Skeletal muscle tissue (tissue), 4 donors: Measurements from ENCODE around the gene GET4. TPM values are rescaled to one million over a fixed set of nuclear protein-coding genes. Genes with fewer than 3 reads are reported as not detected.

Experiments
- H3K27ac ChIP-seq: one replicate; pipeline ENCODE4 v1.7.0; 2013; ENCODE audit warnings: mild to moderate bottlenecking, low read depth, low read length, inconsistent platforms
- H3K27me3 ChIP-seq, 3 donors: one replicate each; pipeline ENCODE4 v1.7.0; 2013; ENCODE audit warnings: low read length in 3 of 3; ENCODE audit not compliant: control insufficient read depth in 3 of 3, insufficient read depth in 3 of 3
- H3K36me3 ChIP-seq, 3 donors: one replicate each; pipeline ENCODE4 v1.7.0; 2013; ENCODE audit warnings: low read length in 3 of 3; ENCODE audit not compliant: control insufficient read depth in 3 of 3, insufficient read depth in 3 of 3
- H3K4me1 ChIP-seq, 3 donors: one replicate each; pipeline ENCODE4 v1.7.0; 2013; ENCODE audit warnings: low read length in 3 of 3, mild to moderate bottlenecking in 3 of 3; ENCODE audit not compliant: control insufficient read depth in 3 of 3, insufficient read depth in 3 of 3
- H3K4me3 ChIP-seq, 3 donors: one replicate each; pipeline ENCODE4 v1.7.0; 2013; ENCODE audit warnings: low read length in 3 of 3
- H3K9ac ChIP-seq, 3 donors: one replicate each; pipeline ENCODE4 v1.7.0; 2013; ENCODE audit warnings: low read length in 3 of 3, mild to moderate bottlenecking in 3 of 3, moderate library complexity in 2 of 3, low read depth in 1 of 3
- H3K9me3 ChIP-seq, 3 donors: one replicate each; pipeline ENCODE4 v1.7.0; 2013; ENCODE audit warnings: low read length in 3 of 3; ENCODE audit not compliant: control insufficient read depth in 3 of 3
- total RNA-seq: library from RNA; depleted of rRNA; stranded (reverse); fragments of >200 nt; gene quantifications from one replicate; pipeline ENCODE4 v1.2.3, GENCODE V29; 2014
- donor health status: Osteomylitis.

The GET4 gene
- total RNA-seq, 1 donor from 2014 or later, result 25.1 TPM

DNA sequence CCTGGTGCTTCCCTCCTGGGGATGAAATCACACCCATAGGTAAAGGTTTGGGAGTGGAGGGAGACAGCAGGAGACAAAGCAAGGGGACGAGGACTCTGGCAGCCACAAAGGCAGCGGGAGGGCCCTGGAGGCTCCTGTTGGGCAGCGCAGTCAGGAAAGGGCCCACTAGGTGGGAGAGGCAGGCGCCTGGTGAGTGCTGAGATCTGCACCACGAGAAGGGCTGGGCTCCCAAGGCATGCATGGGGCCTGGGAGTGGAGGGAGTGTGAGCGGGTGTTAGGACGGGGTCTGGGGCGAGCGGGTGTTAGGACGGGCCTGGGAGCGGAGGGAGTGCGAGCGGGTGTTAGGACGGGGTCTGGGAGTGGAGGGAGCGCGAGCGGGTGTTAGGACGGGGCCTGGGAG lies 13.0 kb downstream of the GET4 start:
- no peaks in the 10 kb centered on the region for H3K9me3 ChIP-seq
- H3K27ac ChIP-seq, result no peak overlapping the region
- no peaks in the 10 kb centered on the region for H3K27me3 ChIP-seq
- peaks cover 58 to 69% (median 68%) of the 10 kb centered on the region in 3 donors for H3K36me3 ChIP-seq
- peaks cover 13 to 35% (median 23%) of the 10 kb centered on the region in 3 donors for H3K4me1 ChIP-seq
- no peak overlapping the region for H3K4me3 ChIP-seq
- H3K9ac ChIP-seq, result no peak overlapping the region

DNA sequence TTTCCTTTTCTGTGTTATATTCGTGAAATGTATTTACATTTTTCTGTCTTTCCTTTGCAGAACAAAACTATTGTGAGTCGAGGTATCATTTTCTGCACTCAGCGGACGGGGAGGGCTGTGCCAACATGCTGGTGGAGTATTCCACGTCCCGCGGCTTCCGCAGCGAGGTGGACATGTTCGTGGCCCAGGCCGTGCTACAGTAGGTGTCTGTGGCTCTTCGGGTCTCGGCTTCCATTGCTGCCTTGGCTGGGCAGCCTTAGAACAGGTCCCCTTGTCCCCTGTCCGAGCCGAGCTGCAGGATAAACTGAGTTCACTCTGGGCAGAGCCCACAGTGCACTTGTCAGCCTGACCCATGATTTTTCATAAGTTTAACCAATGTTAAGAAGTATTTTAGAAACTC lies 14.5 kb downstream of the GET4 start:
- Histone ChIP-seq H3K9me3 (no peaks in the 10 kb centered on the region), H3K9ac (no peak overlapping the region), H3K27me3 (no peaks in the 10 kb centered on the region), H3K27ac (no peak overlapping the region), H3K36me3 (peaks cover 72 to 83% (median 83%) of the 10 kb centered on the region in 3 donors), H3K4me3 (no peak overlapping the region), H3K4me1 (peaks cover 13 to 20% (median 16%) of the 10 kb centered on the region in 3 donors)

DNA sequence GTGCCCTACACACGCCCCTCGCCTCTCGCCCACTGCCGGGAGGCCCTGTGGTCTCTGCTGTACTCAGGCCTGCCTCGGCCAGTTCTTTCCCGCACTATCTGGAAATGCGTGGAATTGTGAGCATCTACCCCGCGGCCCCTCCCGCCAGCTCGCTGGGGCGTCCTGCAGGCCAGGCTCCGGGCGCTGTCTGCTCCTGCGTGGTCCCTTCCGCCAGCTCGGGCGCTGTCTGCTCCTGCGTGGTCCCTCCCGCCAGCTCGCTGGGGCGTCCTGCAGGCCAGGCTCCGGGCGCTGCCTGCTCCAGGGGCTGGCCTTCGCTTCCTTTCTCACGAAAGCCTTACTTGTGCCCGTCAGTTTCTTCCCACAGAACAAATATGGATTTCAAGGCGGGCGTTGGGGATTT lies 14.9 kb downstream of the GET4 start:
- Histone ChIP-seq H3K9ac (no peak overlapping the region), H3K27ac (no peak overlapping the region), H3K36me3 (peaks cover 76 to 87% (median 86%) of the 10 kb centered on the region in 3 donors), H3K27me3 (no peaks in the 10 kb centered on the region), H3K4me1 (peaks cover 9 to 16% (median 11%) of the 10 kb centered on the region in 3 donors), H3K9me3 (no peaks in the 10 kb centered on the region), H3K4me3 (no peak overlapping the region)

DNA sequence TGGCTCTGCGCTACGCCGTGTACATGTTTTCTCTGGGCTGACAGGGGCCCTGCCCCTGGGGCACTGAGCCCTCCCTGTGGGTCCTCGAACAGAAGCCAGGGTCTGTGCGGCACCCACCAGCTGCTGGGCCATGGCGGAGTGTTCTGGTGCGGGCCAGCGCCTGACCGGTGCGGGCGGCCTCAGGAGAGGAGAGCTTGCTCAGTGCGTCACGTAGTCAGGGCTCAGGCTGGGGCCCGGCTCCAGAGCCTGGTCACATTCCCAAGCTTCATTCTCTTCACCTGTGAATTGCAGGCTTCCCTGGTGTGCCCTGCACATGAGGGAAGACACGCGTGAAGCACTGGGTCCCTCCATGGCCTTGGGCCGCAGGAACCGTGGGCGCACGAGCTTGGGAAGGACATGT lies 15.5 kb downstream of the GET4 start:
- H3K27ac ChIP-seq, result no peak overlapping the region
- peaks cover 5 to 11% (median 6%) of the 10 kb centered on the region in 3 donors for H3K4me1 ChIP-seq
- no peaks in the 10 kb centered on the region for H3K9me3 ChIP-seq
- no peak overlapping the region for H3K9ac ChIP-seq
- H3K4me3 ChIP-seq, result no peak overlapping the region
- H3K27me3 ChIP-seq, result no peaks in the 10 kb centered on the region
- peaks cover 76 to 89% (median 84%) of the 10 kb centered on the region in 3 donors for H3K36me3 ChIP-seq

DNA sequence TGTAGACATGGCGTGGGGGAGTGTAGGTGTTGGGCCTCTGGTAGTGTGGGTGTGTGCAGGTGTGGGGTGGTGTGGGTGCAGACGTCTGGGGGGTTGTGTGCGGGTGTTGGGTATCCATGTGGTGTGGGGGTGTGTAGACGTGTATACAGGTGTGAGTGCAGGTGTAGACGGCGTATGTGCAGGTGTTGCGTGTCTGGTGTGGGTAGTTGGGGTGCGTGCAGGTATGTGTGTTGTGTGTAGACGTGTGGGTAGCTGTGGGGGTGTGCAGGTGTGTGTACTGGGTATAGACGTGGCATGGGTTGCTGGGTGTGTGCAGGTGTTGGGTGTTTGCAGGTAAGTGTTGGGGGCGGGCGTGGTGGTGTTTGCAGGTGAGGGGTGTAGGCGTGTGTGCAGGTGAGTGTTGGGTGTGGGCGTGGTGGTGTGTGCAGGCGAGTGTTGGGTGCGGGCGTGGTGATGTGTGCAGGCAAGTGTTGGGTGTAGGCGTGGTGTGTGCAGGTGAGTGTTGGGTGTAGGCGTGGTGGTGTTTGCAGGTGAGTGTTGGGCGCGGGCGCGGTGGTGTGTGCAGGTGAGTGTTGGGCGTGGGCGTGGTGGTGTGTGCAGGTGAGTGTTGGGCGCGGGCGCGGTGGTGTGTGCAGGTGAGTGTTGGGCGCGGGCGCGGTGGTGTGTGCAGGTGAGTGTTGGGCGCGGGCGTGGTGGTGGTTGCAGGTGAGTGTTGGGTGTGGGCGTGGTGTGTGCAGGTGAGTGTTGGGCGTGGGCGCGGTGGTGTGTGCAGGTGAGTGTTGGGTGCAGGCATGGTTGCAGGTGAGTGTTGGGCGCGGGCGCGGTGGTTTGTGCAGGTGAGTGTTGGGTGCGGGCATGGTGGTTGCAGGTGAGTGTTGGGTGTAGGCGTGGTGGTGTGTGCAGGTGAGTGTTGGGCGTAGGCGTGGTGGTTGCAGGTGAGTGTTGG lies 16.6 kb downstream of the GET4 start:
- H3K36me3 ChIP-seq, result peaks cover 70 to 83% (median 78%) of the 10 kb centered on the region in 3 donors
- H3K4me3 ChIP-seq, result no peak overlapping the region
- no peak overlapping the region for H3K27ac ChIP-seq
- H3K9ac ChIP-seq, result no peak overlapping the region
- no peaks in the 10 kb centered on the region for H3K9me3 ChIP-seq
- H3K4me1 ChIP-seq, result no peaks in the 10 kb centered on the region
- no peaks in the 10 kb centered on the region for H3K27me3 ChIP-seq

DNA sequence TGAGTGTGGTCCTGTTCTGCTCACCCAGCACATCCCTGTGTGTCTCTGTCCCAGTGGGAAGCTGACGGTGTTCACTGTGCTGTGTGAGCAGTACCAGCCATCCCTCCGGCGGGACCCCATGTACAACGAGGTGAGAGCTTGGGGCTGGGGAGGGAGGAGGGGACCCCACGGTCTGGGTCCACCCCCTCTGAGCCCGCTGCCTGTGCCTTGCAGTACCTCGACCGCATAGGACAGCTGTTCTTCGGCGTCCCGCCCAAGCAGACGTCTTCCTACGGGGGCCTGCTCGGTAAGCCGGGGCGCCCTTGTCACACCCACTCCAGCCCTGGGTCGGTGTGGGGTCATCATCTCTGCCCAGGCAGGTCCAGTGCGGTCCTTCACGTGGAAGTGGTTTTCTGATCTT lies 17.3 kb downstream of the GET4 start:
- Histone ChIP-seq H3K4me1 (peaks cover 0 to 3% (median 0%) of the 10 kb centered on the region in 3 donors), H3K27ac (no peak overlapping the region), H3K4me3 (no peak overlapping the region), H3K36me3 (peaks cover 62 to 75% (median 70%) of the 10 kb centered on the region in 3 donors), H3K27me3 (no peaks in the 10 kb centered on the region), H3K9ac (no peak overlapping the region), H3K9me3 (no peaks in the 10 kb centered on the region)

DNA sequence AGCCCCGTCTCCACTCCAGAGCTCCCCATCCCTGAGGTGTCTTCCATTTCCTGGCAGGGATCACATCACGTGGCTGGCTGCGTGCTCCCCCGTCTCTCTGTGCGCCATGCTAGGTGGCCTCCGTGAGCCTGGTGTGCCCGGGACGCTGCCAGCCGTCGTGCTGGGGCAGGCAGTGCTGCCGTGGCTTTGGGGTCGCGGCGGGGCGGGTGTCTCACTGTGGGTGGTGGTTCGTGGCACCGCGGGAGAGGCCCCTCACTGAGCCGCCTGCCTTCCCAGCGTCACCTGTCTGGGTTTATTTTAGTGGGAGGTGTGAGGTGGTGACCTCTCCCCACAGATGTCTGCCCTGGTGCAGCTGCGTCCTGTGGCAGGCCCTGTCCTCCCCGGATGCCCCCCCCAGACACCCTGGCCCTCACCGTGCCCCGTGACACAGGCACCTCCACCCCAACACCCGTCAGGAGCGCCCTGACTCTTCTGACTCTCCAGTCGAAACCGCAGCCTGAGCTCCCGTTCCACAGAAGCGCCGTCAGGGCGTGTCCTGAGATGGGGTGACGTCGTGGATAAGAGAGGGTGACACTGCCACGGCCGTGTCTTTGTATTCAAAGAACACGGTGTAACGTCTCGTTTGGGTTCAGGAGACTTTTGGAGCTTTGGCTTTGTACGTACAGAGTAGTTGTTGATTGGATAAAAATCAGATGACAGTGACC lies 18.0 kb downstream of the GET4 start:
- H3K9me3 ChIP-seq, result no peaks in the 10 kb centered on the region
- H3K36me3 ChIP-seq, result peaks cover 58 to 69% (median 64%) of the 10 kb centered on the region in 3 donors
- no peak overlapping the region for H3K27ac ChIP-seq

DNA sequence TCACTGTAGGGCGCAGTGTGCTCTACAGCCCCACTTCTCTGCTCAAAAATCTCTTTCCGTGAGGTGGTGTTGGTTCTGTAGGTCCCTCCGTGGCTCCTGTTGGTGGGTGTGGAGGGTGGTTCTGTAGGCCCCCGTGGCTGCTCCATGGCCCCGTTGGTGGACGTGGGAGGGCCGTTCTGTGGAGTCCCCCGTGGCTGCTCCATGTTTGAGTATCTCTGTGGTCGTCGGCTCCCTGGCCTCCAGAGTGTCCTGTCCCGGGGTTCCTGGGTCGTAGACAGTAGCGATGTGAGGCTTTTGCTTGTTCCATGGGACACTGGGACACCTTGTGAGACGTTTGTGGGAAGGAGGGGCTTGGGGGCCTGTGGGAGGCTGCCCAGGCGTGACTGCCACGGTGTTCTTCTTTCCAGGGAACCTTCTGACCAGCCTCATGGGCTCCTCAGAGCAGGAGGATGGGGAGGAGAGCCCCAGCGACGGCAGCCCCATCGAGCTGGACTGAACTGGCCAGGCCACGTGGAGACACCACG lies 18.6 kb downstream of the GET4 start:
- Histone ChIP-seq H3K9me3 (no peaks in the 10 kb centered on the region), H3K27me3 (peaks cover 0 to 1% (median 0%) of the 10 kb centered on the region in 3 donors), H3K4me1 (peaks cover 0 to 3% (median 0%) of the 10 kb centered on the region in 3 donors), H3K27ac (no peak overlapping the region), H3K36me3 (peaks cover 58 to 69% (median 63%) of the 10 kb centered on the region in 3 donors), H3K4me3 (no peak overlapping the region), H3K9ac (no peak overlapping the region)

More for the DNA sequence above, 18.0 kb downstream of the GET4 start:
- Histone ChIP-seq H3K27me3 (no peaks in the 10 kb centered on the region), H3K4me1 (peaks cover 0 to 3% (median 0%) of the 10 kb centered on the region in 3 donors), H3K9ac (no peak overlapping the region), H3K4me3 (no peak overlapping the region)

DNA sequence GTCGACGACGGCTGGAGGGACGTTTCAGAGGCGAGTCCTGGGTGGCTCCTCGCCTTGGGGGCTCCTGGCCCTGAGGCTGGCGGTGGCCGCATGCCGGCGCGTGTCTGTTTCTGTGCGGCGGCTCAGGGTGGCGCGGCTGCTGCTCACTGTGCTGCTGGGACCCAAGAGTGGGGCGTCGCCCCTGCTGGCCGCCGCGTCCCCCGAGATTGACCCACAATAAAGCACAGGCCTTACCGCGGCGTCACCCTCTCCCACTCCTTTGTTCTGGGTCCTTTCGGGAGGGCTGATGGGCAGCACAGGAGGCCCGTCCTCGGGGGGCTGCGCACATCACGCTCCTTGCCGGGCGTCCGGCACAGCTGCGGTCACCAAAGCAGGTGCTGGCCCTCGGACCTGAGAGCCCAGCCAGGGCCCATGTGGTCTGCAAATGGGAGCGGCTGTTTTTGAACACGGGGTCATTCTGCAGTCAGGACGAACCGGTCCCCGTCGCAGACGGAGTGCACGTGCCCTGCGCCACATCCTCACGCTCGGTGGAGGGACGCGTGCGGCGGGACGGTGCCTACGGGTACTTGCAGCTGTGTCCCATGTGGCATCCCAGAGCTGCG lies 19.2 kb downstream of the GET4 start:
- Histone ChIP-seq H3K27ac (no peak overlapping the region), H3K4me3 (no peak overlapping the region), H3K9ac (no peak overlapping the region), H3K27me3 (peaks cover 0 to 3% (median 0%) of the 10 kb centered on the region in 3 donors), H3K4me1 (peaks cover 0 to 3% (median 0%) of the 10 kb centered on the region in 3 donors), H3K36me3 (peaks cover 56 to 65% (median 61%) of the 10 kb centered on the region in 3 donors), H3K9me3 (no peaks in the 10 kb centered on the region)
